GM21529 (cell line): Measurements from ENCODE around the gene CDH4.

Source experiments
- ATAC-seq: cut with Tn5 transposase; IDR thresholded peaks from one replicate; pipeline ENCODE4 v1.9.1; 2021; ENCODE audit not compliant: unreplicated experiment

The CDH4 gene

DNA sequence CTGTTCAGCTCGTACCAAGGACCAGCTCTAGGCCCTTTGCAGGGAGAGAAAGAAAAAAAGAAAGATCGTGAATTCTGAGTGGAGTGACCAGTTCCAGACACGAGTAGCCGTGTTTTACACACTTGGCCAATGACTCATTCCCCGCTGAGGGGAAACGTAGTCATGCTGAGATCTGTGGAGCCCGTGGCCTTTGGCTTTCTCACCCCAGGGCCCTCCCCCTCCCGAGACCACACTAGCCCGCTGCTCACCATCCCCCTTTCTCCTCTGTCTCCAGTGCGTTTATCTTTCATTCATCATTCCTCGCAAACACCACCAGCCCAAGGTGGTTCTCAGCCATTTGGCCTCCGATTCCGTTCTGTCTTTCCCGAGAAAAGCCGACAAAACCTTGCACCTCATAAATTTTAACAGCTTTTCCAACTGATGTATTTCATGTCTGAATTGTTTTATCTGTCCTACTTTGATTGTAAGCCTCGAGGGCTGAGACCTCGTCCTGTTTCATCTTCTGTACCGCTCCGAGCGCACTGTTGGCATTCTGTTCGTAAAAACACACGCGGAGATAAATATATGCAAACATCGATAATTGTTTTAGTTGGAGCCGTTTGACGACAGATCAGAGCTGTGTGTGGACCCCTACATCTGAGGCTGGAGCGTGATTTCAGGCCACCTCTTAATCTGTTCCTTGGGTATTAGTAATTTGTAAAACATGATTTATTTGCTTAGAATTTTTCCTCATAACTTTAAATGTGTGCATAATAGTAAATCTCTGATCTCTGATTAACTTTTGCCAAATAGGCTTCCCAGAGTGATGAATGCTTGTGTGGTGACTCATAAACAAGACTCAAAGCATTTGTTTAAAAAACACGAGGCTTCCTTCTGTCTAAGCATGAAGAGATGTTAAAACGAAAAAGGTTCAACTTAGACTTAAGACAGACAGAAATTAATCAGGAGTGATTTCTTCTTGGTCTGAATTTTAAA, 336.6 kb downstream of the CDH4 start:
- ATAC-seq = no peak

DNA sequence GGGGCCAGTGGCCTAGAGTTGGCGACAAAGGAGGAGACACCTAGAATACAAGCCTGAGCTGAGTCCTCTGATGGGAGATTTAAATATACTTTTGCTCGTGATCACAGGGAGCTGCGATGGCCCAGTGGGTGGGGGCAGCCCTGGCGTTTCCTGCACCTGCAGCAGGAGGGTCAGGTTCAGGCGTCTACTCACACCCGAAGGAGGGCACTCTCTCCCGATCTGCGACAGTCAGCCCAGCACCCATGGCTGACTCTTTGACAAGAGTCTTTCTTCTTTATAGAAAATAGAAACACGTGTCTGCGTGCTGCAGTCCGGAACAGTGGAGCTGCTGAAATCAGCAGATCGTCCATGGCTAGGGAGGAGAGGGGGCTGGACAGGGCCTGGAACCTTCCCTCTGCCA, 338.2 kb downstream of the CDH4 start:
- ATAC-seq = no peak

DNA sequence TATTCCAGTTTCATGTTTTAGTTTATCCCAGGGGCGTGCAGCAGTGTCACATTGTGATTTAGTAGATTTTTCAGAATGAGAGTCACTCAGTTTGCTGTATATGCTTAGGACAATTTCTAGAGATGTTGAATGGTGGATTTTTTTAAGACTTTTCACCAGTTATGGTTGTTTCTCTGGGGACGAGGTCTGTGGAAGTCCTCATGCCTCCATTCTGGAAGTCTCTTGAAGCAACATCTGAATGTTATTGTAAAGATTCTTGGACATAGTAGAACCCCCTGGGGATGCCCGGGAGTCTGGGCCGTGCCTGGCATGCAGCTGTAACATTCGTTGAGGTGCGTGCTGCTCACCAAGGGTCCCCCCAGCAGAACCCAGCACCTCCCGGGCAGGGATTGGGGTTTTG, 341.5 kb downstream of the CDH4 start:
- ATAC-seq = no peak

DNA sequence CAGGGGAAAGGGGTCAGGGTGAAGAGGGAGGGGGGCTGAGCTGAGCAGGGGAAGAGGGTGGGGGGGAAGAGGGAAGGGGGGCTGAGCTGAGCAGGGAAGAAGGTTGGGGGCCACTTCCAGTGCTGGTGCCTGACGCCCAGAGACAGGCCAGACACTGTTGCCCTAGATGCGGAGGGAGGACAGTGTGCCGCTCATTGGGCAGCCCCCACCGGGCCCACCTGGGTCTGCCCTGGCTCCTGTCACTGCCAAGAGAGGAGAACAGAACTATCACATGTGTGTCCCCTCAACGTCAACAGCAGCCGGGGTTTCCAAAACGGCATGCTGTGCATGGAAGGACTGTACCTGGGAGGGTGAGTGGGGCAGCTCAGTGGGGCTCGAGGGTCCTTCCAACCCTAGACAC, 342.1 kb downstream of the CDH4 start:
- ATAC-seq = no peak

DNA sequence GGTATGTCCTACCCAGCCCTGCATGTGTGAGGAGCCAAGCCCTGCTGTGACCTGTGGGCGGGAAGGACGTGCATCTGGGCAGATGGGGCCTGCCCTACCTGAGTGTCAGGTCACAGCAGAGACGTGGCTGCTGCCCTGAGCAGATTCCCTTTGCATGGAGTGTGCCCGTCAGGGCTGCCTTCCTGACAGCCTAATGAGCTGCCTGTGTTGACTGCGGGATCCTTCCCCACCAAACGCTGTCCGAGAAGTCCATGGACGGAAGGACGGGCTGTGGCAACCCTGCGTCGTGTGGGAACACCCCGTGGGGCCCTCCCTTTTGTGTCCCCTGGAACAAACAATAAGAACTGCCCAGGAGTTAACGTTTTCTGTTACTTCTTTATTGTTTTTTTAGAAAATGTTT, 343.2 kb downstream of the CDH4 start:
- no peak for ATAC-seq

DNA sequence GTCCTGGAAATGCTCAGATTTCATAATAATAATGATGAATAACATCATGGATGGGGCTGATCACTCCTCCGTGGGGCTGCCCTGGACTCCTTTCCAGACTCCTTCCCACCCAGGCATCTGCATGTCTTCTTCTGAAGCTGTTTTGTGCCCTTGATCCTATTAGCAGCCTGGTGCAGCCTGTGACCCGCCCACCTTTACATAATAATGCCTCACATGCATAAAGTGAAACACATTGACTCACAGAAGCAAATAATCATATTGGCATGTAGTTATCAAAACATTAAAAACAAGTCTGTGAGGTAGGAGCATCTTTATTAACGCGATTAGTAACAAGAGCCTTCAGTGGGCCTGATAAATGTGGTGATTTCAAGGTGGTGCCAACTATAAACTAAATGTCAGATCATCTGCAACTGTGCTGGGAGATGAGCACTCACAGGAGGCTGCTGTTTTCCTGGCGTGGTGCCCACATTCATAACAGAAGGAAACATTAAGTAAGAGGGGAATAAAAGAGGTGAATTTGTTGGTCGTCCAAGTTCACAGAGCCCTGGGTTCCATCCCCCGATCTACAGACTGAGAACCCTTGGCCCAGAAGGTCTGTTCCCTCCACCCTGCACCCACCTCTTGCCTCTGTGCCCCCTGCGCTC, 344.7 kb downstream of the CDH4 start:
- ATAC-seq = no peak

DNA sequence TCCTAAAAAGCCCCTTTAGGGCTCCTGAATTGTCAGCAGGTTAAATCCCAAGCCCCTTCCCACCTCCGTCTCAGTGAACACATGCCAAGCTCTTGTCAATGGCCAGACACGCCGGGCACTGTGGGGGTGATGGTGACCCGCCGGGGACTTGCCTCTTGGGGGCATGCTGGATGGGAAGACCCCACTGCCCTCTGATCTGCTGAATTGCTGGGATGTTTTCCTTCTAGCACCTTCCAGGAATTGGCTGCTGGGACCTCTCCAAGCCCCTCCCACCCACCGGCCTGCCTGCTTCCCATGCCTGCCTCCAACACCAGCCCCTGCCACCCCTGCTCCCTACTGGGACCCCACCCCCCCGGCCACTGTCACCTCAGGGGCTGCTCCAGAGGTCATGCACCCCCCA, 345.9 kb downstream of the CDH4 start:
- no peak for ATAC-seq

DNA sequence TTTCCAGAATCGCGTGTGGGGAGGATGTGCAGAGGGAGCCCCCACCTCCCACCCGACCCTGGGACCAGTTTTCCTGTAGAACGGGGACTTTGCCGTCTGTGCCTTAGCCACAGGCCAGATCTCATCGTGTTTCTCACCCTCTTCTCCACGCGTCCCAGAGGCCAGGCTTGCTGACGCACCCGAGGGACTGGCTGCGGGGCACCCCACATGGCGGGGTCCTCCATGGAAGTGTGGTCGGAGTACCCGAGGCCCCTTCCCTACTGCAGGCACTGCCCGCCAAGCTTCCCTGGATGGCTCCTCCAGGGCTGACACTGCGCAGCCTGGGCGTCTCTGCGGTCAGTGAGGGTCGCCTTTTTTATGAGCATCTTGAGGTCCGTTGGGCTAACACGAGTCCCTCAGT, 346.5 kb downstream of the CDH4 start:
- ATAC-seq = no peak

DNA sequence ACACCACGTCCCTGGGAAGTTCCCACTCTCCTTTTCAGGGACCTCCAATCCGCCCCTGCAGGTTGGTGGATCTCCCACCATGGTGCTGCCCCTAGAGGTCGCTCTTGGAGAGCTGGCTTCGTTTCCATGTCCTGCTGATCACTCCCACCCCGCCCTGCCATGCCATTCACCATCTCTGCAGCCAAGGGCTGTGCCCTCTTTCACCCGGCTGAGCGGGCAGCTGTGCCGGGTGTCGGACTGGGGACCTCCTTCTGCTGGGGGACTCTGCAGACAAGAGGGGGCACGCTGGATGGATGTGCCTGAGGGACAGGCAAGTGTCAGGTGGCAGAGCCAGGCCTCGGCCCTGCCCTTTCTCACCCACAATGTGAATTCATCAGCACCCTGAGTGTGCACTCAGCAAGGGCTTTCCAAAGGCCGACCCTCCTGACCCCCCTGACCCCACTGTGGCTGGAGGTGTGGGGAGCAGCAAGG, 347.0 kb downstream of the CDH4 start:
- no peak for ATAC-seq

DNA sequence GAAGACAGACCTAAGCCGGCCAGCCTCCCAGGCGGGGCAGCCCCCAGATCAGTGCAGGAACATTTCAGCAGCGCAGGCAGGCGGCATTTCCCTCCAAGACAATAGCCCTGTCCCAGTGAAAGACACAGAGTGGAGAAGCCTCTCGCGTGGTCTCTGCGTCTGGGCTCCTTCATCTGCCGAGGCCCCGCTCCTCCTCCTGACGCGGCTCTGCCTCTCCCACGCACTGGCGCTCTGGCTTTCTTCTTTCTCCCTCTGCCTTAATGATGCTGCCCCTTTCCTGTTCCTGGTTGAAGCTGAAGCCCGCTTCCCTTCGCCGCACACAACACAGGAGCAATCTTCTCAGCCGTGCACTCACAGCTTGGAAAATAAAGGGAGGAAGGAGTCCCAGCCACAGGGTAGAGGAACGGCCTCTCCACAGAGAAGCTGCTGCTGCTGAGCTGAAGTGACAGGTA, 347.5 kb downstream of the CDH4 start:
- no peak for ATAC-seq

DNA sequence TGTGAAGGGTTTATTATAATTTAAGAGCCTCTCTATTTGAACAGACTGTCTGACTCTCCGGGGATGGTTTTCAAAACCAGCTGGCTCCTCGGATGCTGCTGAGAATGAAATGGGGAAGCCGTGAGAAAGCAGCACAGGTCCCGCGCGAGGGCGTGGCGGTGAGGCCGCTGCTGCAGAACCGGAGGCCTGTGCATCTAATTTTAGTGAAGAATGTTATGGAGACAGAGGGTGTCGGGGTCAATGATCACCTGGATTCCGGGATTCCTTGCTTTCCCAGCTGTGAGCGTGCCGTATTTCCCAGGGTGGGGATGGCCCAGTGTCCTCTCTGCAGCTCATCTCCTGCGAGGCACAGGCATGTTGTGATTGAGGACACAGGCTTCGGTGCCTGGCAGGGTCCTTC, 348.0 kb downstream of the CDH4 start:
- no peak for ATAC-seq

DNA sequence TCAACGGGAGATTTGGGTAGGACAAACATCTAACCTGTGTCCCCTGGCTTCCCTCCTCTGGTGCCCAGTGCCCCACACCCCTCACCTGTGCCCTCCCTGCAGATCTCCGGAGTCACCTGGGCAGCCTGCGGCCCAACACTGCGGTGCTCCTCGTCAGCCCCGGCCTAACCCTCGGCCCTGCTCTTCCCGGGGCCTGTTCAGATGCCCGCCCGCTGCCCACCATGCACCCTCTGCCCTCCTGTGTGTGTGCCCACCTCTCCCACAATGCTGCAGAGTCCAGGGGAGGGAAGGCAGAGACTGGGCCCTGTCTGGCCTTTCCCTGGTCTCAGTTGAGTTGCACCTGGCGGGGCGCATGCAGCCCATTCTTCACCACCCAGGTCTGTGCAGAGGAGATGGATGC, 349.3 kb downstream of the CDH4 start:
- no peak for ATAC-seq

DNA sequence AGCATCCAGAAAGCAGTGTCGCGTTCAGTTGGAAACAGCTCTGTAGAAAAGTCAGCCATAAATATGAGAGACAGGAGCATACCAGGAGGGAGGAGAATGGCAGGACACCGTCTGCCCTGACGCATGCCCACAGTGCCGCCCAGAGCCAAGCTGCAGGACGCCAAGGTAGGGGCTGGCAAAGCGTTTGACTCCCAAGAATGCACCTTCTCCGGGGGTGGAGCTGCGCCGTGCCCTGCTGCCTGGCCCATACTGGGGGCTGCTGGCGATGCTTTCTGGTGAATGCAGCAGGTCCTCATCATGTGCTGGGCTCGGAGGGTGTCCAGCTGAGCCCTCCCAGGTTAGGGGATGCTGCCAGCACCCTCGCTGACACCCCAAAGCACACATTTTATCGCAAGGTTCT, 349.8 kb downstream of the CDH4 start:
- no peak for ATAC-seq

DNA sequence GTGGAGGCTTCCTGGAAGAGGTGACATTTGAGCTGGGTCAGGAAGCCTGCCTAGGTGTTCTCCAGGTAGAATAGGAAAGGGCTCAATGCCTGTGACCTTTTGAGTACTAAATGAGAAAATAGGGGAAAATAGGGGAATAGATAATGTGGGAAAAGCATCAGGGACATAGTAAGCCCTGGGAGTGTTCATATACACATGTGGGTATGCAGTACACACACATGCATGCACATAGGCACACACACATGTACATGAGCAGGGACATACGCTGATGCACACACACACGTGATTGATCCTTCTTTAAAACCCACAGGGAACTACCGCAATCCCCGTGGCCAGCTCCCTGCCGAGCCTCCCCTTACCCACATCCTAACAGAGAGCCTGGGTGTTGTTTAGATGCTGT, 351.7 kb downstream of the CDH4 start:
- ATAC-seq = no peak

DNA sequence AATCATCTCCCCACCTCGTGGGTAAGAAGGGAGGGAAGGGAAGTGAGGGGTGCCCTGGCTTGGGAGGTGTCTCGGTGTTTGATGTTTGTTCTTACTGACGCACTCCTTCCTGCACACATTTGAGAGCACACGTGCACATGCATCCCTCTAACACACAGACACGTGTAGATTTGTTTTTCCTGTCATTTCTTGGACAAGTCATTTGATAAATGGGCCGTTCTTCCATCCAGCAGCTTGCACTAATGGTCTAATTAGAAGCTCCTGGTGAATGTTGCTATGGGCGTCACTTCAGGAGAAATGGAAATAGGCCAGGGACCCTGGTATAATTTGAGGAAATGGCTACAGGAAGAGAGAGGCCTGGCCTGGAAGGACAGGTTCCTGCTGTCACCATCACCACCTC, 352.5 kb downstream of the CDH4 start:
- ATAC-seq = no peak

DNA sequence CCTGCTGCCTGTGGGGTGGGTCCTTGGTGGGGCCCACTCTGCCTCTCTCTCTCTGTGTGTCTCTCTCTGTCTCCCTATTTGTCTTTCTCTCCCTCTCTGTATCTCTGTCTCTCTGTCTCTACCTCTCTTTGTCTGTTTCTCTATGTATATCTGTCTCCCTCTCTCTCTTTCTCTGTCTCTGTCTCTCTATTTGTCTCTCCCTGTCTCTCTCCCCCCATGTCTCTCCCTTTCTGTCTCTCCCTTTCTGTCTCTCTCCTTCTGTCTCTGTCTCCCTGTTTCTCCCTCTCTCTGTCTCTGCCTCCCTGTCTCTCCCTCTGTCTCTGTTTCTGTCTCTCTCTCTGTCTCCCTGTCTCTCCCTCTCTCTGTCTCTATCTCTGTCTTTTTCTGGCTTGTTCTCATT, 353.2 kb downstream of the CDH4 start:
- no peak for ATAC-seq

DNA sequence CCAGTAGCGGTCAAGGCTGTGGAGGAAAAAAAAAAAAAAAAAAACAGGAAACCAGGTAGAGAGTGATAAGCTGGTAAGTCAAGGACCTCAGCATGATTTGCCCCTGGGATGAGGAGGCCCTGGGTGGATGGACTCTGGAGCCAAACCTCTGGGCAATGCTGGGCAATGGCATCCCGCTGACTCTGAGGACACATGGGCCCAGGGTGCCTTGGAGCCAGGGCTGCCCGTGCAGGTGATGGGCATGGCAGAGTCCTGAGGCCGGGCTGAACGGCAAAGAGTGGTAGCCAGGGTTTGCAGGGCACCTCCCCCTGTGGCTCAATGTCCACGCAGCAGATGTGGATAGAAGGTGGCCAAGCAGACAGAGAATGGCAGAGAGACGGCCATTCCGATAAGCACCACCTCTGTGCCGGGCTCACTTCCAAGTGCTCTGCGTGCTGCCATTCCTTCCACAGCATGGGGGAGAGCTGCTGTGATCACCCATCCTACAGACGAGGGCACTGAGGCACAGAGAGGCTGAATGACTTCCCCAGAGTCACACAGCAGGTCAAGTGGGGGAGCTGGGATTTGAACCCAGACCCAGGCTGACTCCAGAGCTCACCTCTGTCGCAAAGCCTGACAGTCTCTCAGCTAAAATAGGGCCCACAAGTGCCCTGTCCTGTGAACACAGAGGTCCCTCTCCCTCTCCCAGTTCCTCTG, 353.9 kb downstream of the CDH4 start:
- no peak for ATAC-seq

DNA sequence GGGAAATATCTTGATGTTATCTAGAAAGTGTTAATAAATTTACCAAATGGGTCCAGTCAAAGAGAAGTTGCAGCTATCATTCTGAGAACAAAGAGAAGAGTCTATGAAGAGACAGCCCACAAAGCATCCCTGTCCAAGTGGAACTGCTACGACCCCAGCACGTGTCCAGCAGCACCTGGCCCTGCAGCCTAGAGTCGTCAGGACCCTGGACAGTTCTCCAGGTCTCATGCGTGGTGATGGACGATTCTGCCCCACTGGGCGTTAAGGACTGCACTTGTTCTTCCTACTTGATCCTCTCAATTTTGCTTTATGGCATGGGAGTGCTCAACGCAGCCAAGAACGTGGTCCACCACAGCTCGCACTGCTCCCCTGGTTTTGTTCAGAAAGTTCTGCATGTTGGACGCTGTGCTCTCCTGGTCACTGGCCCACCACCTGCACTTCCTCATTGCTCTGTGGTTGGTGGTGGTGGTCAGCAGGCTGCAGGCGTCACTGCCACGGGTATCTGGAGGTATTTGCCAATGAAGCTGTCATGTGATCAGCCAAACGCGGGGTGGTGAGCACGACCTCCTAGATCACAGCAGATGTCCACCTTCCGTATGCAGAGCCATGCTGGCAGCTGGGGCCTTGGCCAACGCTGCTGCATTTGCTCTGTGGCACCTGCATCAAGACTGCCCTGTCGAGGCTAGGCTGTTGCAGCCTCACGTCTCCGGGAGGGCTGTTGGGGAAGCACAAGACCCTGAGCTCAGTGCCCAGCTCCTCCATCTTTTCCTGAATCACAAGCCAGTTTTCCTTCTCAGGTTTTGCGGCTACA, 356.4 kb downstream of the CDH4 start:
- no peak for ATAC-seq

DNA sequence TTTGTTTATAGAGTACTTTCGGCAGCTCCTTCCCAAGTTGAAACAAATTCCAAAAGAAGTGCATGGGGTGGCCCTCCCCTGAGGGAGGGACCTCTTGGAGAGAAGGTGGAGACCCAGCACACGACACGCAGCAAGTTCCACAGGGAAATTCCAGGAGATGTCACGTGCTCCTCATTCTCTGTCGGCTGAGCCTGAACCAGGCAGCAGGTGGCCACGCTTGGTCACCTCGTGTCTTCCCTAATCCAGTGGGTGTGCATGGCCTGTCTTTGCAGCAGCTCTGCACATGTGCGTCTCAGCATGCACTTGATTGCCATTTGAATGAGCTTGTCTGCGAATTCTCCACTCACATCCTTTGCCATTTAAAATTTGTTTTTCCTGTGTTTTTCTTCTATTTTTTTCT, 357.4 kb downstream of the CDH4 start:
- ATAC-seq = no peak

DNA sequence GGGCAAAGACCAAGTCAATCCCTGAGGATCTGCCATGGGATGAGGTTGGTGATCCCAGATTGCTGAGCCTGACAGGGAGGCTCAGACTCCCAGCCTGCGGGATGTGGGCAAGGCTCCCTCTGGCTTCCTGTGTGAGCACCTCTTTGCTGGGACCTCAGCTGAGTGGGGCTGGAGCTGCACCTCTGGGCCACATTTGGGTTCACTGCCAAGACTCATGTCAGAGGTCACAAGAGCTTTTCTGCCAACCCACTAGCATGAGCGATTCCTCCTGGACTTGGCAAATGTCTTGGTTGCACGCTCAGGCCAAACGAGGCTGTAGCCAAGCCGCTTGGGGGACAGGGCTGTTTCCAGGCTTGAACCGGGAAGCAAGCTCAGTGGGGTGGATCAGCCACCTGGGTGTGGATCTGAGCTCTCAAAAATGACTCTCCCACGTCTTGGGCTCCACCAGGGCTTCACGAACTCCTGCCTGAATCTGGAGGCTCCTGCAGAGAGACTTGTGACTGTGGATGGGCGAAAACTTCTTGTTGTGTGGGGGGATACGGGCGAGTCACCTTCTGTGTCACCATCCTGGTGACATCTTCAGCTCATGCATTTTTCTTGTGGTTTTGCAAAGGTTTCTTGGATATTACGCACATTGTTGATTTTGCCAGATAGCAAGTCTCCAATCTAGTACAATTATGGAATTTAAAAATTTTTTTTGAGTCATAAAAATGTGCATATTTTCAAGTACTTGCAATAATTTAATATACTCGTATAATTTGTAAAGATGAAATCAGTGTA, 359.5 kb downstream of the CDH4 start:
- no peak for ATAC-seq
